ENCODE data around the gene PLA2G4A. TPM values are rescaled to one million over a fixed set of nuclear protein-coding genes. Genes with fewer than 3 reads are reported as not detected.

Gene PLA2G4A
- total and polyA plus RNA-seq, 2 donors (not counting 3 experiments of a cell fraction or from before 2014, with no cell fraction given) = 8.2 to 13.3 TPM

DNA sequence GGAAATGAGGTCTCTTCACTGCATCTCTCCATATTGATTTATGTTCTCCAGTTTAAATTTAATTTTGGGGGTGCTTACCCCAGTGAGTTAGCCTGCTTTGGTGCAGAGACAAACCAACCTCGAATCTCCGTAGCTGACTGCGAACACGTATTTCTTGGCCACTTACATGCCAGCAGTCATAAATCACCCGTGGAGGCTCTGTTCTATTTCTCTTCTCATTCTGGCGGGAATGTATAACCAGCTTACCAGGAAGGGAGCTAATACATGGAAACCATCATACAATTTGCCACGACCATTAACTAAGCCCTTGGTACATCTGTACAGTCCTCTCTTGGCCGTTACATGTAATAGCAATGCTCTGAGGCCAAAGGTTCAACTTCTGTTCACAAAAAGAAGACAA, 148.0 kb downstream of the PLA2G4A start:
- H3K27ac ChIP-seq (ENCODE audit: insufficient read depth, low read depth, low read length) = peak overlapping the region; percentile 93
- dilution Hi-C loops (cut with MboI; ENCODE audit: extremely low pct_ligation_motif_present, low sequenced_read_pairs) (no loop called here), intact Hi-C loops (cut with micrococcal nuclease) (loop anchor here (1.0 to 5.0 kb wide), 4 partner anchors 59 to 572 kb away; no protein-coding TSS in a partner anchor)
- no peaks in the 10 kb centered on the region for H4K20me1 ChIP-seq (replicated peaks; ENCODE audit: control insufficient read depth, extremely low read depth, insufficient read depth, low read length)
- BruUV-seq (replicated peaks) = TSS peak; percentile 26
- H3K27me3 ChIP-seq (ENCODE audit: control insufficient read depth in 2 of 2, insufficient read depth in 2 of 2, low read length in 2 of 2) = no peaks in the 10 kb centered on the region
- H3K4me3 ChIP-seq (replicated peaks in 1 of 3; ENCODE audit: insufficient read depth in 1 of 3, low read depth in 1 of 3, low read length in 3 of 3) = no peak overlapping the region
- CTCF ChIA-PET = interaction anchor here (0.7 to 5.0 kb wide), 8 partner anchors 10 to 602 kb away, joined by 4 to 41 read pairs (median 6); partner anchors contain the start of gene TPR
- no peaks in the 10 kb centered on the region for H3K9me3 ChIP-seq (replicated peaks; ENCODE audit: control insufficient read depth, insufficient read depth, low read length)
- peak overlapping the region; percentile 86 for H3K9ac ChIP-seq (replicated peaks; ENCODE audit: extremely low read depth, insufficient read depth, low read length)
- peak overlapping the region; percentile 92 for H3K4me2 ChIP-seq (ENCODE audit: insufficient read depth, low read length)
- peaks cover 52% of the 10 kb centered on the region for H3K4me1 ChIP-seq (ENCODE audit: control insufficient read depth, extremely low read depth, insufficient read depth, low read length)
- POLR2A ChIA-PET = interaction anchor here (1.4 kb wide), 1 partner anchor 296 kb away, joined by 5 read pairs; the partner anchor contains the start of gene PTGS2
- FAIRE-seq (no peak), DNase-seq (ENCODE audit: low read depth, low spot score) (no peak)
- peaks cover 10% of the 10 kb centered on the region for H3K79me2 ChIP-seq (ENCODE audit: control insufficient read depth, insufficient read depth, low read length)
- no peak for TF ChIP-seq EZH2 (IDR thresholded peaks at IDR 0.05; ENCODE audit: borderline replicate concordance, low read depth, low read length, severe bottlenecking)
- TF ChIP-seq FOS (IDR thresholded peaks at IDR 0.05; ENCODE audit: borderline replicate concordance, insufficient read depth, low read length) = no peak
- TF ChIP-seq, protein P1, sequence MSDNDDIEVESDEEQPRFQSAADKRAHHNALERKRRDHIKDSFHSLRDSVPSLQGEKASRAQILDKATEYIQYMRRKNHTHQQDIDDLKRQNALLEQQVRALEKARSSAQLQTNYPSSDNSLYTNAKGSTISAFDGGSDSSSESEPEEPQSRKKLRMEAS (IDR thresholded peaks at IDR 0.05; ENCODE audit: insufficient read depth, insufficient read length) = no peak
- no peak for TF ChIP-seq POLR2A (IDR thresholded peaks at IDR 0.05; ENCODE audit: low read depth, low read length)
- TF ChIP-seq GATA2 (IDR thresholded peaks at IDR 0.05; ENCODE audit: insufficient read depth, insufficient read length, low read depth, low read length) = no peak
- no peak for TF ChIP-seq JUN (IDR thresholded peaks at IDR 0.05; ENCODE audit: borderline replicate concordance, insufficient read depth, insufficient read length, low read depth)
- TF ChIP-seq, protein P2, sequence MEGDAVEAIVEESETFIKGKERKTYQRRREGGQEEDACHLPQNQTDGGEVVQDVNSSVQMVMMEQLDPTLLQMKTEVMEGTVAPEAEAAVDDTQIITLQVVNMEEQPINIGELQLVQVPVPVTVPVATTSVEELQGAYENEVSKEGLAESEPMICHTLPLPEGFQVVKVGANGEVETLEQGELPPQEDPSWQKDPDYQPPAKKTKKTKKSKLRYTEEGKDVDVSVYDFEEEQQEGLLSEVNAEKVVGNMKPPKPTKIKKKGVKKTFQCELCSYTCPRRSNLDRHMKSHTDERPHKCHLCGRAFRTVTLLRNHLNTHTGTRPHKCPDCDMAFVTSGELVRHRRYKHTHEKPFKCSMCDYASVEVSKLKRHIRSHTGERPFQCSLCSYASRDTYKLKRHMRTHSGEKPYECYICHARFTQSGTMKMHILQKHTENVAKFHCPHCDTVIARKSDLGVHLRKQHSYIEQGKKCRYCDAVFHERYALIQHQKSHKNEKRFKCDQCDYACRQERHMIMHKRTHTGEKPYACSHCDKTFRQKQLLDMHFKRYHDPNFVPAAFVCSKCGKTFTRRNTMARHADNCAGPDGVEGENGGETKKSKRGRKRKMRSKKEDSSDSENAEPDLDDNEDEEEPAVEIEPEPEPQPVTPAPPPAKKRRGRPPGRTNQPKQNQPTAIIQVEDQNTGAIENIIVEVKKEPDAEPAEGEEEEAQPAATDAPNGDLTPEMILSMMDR (IDR thresholded peaks at IDR 0.05; ENCODE audit: extremely low read depth in 1 of 2, insufficient read depth in 1 of 2, low read depth in 1 of 2, low read length in 2 of 2) = no peak
- no peak for TF ChIP-seq MYC (IDR thresholded peaks at IDR 0.05; ENCODE audit: low read depth, low read length)
- no peak for TF ChIP-seq POLR2AphosphoS5 (IDR thresholded peaks at IDR 0.05; ENCODE audit: insufficient read depth, low read depth, low read length)
- no peak overlapping the region for H2AFZ ChIP-seq (ENCODE audit: low read depth, low read length)
- H3K36me3 ChIP-seq (ENCODE audit: control insufficient read depth in 2 of 2, extremely low read depth in 1 of 2, insufficient read depth in 2 of 2, low read length in 2 of 2) = no peaks in the 10 kb centered on the region
- no peaks in the 10 kb centered on the region for H3K9me1 ChIP-seq (replicated peaks; ENCODE audit: control insufficient read depth, extremely low read depth, insufficient read depth, low read length)
